ENCODE results near the gene CTCF.

DNA sequence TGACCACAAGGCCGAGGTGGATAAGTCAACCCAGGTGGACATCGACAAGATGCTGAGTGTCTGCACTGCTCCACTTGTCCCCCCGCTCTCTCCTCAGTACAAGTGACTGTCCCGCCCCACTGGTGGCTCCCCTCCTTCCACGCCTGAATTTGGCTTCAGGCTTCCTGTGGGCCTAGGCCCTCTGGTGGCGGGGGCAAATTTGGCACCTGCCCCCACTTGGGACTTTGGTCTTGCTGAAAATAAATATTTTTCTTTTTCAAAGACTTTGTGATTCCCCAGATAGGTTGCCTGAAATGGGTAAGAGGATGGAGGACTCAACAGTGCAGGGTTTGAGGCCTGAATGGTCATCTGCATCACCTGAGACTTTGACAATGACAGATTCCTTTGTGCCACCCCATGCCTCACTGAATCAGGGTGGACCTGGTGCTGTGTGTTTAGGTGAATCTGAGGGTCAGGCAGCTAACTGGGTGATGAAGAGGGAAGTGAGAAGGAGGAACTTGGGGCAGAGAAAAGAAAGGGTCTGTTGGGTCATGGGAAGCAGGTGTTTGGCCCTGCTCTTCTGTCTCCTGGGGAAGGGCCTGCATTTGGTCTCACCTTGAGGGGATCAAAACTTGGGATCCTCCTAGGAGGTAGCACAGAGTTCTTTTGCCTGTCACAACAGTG is 106.3 kb downstream of the CTCF start:
- no peak for TF ChIP-seq ETS1 (IDR thresholded peaks at IDR 0.05)
- no peak for TF ChIP-seq EZH2 (IDR thresholded peaks at IDR 0.05; ENCODE audit: low read depth, unreplicated experiment)
- TF ChIP-seq EZH2phosphoT487 (IDR thresholded peaks at IDR 0.05; ENCODE audit: unreplicated experiment) = no peak
- TF ChIP-seq, protein P1, sequence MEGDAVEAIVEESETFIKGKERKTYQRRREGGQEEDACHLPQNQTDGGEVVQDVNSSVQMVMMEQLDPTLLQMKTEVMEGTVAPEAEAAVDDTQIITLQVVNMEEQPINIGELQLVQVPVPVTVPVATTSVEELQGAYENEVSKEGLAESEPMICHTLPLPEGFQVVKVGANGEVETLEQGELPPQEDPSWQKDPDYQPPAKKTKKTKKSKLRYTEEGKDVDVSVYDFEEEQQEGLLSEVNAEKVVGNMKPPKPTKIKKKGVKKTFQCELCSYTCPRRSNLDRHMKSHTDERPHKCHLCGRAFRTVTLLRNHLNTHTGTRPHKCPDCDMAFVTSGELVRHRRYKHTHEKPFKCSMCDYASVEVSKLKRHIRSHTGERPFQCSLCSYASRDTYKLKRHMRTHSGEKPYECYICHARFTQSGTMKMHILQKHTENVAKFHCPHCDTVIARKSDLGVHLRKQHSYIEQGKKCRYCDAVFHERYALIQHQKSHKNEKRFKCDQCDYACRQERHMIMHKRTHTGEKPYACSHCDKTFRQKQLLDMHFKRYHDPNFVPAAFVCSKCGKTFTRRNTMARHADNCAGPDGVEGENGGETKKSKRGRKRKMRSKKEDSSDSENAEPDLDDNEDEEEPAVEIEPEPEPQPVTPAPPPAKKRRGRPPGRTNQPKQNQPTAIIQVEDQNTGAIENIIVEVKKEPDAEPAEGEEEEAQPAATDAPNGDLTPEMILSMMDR (conservative IDR thresholded peaks at IDR 0.05; ENCODE audit: low read depth in 2 of 2) = peak; percentile 13 to 31; a peak in 2 of 4 replicates
- TF ChIP-seq, protein P2, sequence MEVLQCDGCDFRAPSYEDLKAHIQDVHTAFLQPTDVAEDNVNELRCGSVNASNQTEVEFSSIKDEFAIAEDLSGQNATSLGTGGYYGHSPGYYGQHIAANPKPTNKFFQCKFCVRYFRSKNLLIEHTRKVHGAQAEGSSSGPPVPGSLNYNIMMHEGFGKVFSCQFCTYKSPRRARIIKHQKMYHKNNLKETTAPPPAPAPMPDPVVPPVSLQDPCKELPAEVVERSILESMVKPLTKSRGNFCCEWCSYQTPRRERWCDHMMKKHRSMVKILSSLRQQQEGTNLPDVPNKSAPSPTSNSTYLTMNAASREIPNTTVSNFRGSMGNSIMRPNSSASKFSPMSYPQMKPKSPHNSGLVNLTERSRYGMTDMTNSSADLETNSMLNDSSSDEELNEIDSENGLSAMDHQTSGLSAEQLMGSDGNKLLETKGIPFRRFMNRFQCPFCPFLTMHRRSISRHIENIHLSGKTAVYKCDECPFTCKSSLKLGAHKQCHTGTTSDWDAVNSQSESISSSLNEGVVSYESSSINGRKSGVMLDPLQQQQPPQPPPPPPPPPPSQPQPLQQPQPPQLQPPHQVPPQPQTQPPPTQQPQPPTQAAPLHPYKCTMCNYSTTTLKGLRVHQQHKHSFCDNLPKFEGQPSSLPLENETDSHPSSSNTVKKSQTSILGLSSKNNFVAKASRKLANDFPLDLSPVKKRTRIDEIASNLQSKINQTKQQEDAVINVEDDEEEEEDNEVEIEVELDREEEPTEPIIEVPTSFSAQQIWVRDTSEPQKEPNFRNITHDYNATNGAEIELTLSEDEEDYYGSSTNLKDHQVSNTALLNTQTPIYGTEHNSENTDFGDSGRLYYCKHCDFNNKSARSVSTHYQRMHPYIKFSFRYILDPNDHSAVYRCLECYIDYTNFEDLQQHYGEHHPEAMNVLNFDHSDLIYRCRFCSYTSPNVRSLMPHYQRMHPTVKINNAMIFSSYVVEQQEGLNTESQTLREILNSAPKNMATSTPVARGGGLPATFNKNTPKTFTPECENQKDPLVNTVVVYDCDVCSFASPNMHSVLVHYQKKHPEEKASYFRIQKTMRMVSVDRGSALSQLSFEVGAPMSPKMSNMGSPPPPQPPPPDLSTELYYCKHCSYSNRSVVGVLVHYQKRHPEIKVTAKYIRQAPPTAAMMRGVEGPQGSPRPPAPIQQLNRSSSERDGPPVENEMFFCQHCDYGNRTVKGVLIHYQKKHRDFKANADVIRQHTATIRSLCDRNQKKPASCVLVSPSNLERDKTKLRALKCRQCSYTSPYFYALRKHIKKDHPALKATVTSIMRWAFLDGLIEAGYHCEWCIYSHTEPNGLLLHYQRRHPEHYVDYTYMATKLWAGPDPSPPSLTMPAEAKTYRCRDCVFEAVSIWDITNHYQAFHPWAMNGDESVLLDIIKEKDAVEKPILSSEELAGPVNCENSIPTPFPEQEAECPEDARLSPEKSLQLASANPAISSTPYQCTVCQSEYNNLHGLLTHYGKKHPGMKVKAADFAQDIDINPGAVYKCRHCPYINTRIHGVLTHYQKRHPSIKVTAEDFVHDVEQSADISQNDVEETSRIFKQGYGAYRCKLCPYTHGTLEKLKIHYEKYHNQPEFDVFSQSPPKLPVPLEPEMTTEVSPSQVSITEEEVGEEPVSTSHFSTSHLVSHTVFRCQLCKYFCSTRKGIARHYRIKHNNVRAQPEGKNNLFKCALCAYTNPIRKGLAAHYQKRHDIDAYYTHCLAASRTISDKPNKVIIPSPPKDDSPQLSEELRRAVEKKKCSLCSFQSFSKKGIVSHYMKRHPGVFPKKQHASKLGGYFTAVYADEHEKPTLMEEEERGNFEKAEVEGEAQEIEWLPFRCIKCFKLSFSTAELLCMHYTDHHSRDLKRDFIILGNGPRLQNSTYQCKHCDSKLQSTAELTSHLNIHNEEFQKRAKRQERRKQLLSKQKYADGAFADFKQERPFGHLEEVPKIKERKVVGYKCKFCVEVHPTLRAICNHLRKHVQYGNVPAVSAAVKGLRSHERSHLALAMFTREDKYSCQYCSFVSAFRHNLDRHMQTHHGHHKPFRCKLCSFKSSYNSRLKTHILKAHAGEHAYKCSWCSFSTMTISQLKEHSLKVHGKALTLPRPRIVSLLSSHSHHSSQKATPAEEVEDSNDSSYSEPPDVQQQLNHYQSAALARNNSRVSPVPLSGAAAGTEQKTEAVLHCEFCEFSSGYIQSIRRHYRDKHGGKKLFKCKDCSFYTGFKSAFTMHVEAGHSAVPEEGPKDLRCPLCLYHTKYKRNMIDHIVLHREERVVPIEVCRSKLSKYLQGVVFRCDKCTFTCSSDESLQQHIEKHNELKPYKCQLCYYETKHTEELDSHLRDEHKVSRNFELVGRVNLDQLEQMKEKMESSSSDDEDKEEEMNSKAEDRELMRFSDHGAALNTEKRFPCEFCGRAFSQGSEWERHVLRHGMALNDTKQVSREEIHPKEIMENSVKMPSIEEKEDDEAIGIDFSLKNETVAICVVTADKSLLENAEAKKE (CRISPR knock-in tag; IDR thresholded peaks at IDR 0.05) = no peak
- no peak for TF ChIP-seq REST (IDR thresholded peaks at IDR 0.05; ENCODE audit: unreplicated experiment)
